Stimulated activated CD4-positive, alpha-beta T cell treated with anti-CD3 and anti-CD28 coated beads, Interleukin-2, amount 100 ng/mL, for 4 hours (primary cell): Measurements from ENCODE around the gene TNKS2.

Experiments used
- DNase-seq: peaks from one replicate; pipeline ENCODE4 v3.0.0-alpha.2; 2020; ENCODE audit warnings: low read depth

TNKS2 gene

DNA sequence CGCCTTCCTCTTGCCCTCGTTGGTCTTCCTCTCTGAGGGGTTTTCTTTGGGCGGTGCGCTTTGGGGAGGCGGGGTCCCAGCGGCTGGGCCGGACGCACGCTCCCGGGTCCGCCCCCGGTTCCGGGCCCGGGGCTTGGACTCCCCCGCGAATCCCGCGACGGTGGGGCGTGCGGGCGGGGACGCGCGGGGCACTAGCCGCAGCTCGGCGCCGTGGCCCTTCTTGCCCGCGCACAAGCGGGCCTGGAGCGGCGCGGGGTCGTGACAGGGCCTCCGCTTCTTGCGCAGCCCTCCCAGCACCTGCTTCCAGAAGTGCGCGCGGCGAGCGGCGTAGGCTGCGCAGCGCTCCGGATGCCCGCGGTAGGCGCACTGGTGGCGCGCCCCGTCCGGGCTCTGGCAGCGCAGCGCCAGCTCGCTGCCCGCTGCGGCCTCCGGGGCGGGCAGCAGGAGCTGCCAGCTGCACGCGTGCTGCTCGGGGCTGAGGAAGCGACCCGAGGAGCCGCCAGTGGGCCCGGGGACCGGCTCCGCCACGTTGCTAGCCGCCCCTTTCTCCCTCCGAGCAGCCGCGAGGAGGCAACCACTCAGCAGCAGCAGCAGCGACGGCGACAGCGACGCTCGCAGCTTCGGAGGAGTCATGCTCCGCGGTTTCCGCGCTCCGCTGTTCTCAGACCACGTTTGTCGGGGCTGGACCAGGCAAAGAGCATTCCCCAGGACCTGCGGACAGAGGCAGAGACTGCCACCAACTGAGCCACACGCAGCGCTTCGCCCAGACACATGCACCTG, 110.3 kb downstream of the TNKS2 start:
- peak; percentile 49 for DNase-seq

GRCh38 chr10:91909117-91909677, 111.0 kb downstream of the TNKS2 start, which contains the start of gene FGFBP3:
FGFBP3 (minus strand) TSS chr10:91909486; CDS start chr10:91908969, 517 bp downstream.
- DNase-seq = no peak

- DNase-seq = no peak
Measured at GRCh38 chr10:91910467-91910866, 112.2 kb downstream of the TNKS2 start.
